RWPE2 (cell line): Measurements from ENCODE around the gene SPATA19.

ENCODE experiments used
- ATAC-seq: fragments of 200-7000 bp; cut with Tn5 transposase; 3 replicates; pipeline ENCODE4 v1.9.1; 2021; ENCODE audit warnings: low read depth
- DNase-seq: peaks from one replicate; pipeline ENCODE4 v3.0.0-alpha.2; 2020; ENCODE audit warnings: low spot score
- H3K27ac ChIP-seq: fragments of 450-650 bp; 2 replicates; pipeline ENCODE4 v1.5.1; 2017; ENCODE audit warnings: mild to moderate bottlenecking; ENCODE audit not compliant: poor library complexity, severe bottlenecking
- H3K27me3 ChIP-seq: fragments of 250-450 bp; sonication (Bioruptor Pico); 2 replicates; pipeline ENCODE4 v1.5.1; 2021; ENCODE audit warnings: mild to moderate bottlenecking, moderate library complexity; ENCODE audit not compliant: insufficient read depth, poor library complexity, severe bottlenecking
- H3K36me3 ChIP-seq: fragments of 250-450 bp; sonication (Bioruptor Pico); 2 replicates; pipeline ENCODE4 v1.5.1; 2020; ENCODE audit warnings: low read depth, mild to moderate bottlenecking, moderate library complexity
- H3K4me1 ChIP-seq: fragments of 250-450 bp; sonication (Bioruptor Pico); 2 replicates; pipeline ENCODE4 v1.5.1; 2021; ENCODE audit warnings: mild to moderate bottlenecking, moderate library complexity; ENCODE audit not compliant: insufficient read depth, poor library complexity, severe bottlenecking
- H3K4me3 ChIP-seq: fragments of 250-450 bp; sonication (Bioruptor Pico); 2 replicates; pipeline ENCODE4 v1.5.1; 2021; ENCODE audit warnings: mild to moderate bottlenecking, moderate library complexity; ENCODE audit not compliant: severe bottlenecking
- H3K9me3 ChIP-seq: fragments of 250-450 bp; sonication (Bioruptor Pico); 2 replicates; pipeline ENCODE4 v1.5.1; 2021; ENCODE audit warnings: mild to moderate bottlenecking, moderate library complexity; ENCODE audit not compliant: severe bottlenecking
- TF ChIP-seq, protein P1 (sequence below): fragments of 450-650 bp; IDR thresholded peaks from one replicate; pipeline ENCODE4 v1.5.1; 2017; ENCODE audit warnings: mild to moderate bottlenecking, moderate library complexity; ENCODE audit not compliant: poor library complexity, severe bottlenecking

The SPATA19 gene

DNA sequence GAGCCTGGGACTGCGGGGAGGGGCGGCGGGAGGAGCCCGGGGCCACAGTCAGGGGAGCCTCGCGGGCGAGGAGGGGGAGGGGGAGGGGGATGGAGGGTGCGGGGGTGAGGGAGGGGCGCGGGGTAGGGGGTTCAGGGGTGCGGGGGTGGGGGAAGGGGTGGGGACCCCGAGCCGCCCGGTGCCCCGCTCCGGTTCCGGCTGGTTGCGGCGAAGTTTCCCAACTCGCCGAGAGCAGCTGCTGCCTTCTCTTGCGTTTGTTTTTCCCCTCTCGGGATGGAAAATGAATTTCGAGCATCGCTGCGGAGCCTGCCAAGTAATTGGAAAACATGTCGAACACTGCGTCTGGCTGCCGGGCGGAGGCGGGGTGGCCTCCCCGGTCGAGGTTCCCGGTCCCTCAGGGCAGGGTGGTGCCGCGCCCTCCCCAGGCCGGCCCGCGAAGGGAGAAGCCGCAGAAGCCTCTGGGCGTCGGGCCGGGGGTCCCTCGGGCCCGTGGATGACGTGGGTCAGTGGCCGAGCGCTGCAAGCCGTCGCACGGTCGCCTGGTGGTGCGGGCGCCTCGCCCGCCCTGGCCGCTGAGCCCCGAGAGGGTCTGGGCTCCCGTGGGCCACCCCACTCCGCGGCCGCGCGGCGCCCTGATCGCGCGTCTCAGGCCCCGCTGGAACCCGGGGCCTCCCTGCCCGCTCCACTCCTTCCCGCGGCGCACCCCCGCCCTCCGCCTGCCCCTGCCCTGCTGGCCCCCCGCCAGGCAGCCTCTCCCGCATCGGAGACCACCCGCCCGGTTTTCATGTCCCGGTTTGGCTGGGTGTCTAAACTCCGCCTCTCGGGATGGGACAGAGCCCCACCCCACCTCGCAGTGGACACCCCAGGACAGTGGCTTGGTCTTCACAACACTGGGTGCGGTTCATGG, 12.1 kb downstream of the SPATA19 start:
- Histone ChIP-seq H3K27ac (no peak overlapping the region), H3K4me3 (no peak overlapping the region), H3K27me3 (peaks cover 14% of the 10 kb centered on the region), H3K36me3 (no peaks in the 10 kb centered on the region), H3K4me1 (no peaks in the 10 kb centered on the region), H3K9me3 (no peaks in the 10 kb centered on the region)
- ATAC-seq = no peak
- TF ChIP-seq, protein P1, sequence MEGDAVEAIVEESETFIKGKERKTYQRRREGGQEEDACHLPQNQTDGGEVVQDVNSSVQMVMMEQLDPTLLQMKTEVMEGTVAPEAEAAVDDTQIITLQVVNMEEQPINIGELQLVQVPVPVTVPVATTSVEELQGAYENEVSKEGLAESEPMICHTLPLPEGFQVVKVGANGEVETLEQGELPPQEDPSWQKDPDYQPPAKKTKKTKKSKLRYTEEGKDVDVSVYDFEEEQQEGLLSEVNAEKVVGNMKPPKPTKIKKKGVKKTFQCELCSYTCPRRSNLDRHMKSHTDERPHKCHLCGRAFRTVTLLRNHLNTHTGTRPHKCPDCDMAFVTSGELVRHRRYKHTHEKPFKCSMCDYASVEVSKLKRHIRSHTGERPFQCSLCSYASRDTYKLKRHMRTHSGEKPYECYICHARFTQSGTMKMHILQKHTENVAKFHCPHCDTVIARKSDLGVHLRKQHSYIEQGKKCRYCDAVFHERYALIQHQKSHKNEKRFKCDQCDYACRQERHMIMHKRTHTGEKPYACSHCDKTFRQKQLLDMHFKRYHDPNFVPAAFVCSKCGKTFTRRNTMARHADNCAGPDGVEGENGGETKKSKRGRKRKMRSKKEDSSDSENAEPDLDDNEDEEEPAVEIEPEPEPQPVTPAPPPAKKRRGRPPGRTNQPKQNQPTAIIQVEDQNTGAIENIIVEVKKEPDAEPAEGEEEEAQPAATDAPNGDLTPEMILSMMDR = no peak
- DNase-seq = no peak

GRCh38 chr11:133832096-133832990, 13.0 kb downstream of the SPATA19 start:
- H3K9me3 ChIP-seq = no peaks in the 10 kb centered on the region
- H3K36me3 ChIP-seq = no peaks in the 10 kb centered on the region
- no peaks in the 10 kb centered on the region for H3K4me1 ChIP-seq
- no peak for ATAC-seq
- H3K27ac ChIP-seq = no peak overlapping the region
- DNase-seq = no peak
- TF ChIP-seq, protein P1 = no peak
- H3K27me3 ChIP-seq = peaks cover 14% of the 10 kb centered on the region
- no peak overlapping the region for H3K4me3 ChIP-seq

GRCh38 chr11:133830931-133831907, 14.1 kb downstream of the SPATA19 start:
- Histone ChIP-seq H3K27ac (no peak overlapping the region), H3K27me3 (peaks cover 14% of the 10 kb centered on the region), H3K4me3 (no peak overlapping the region), H3K9me3 (no peaks in the 10 kb centered on the region), H3K36me3 (no peaks in the 10 kb centered on the region), H3K4me1 (no peaks in the 10 kb centered on the region)
- TF ChIP-seq, protein P1 = no peak
- DNase-seq (no peak), ATAC-seq (no peak)

- TF ChIP-seq, protein P1 = no peak
- ATAC-seq (no peak), DNase-seq (no peak)
- Histone ChIP-seq H3K4me3 (no peak overlapping the region), H3K4me1 (no peaks in the 10 kb centered on the region), H3K36me3 (no peaks in the 10 kb centered on the region), H3K27ac (no peak overlapping the region), H3K9me3 (no peaks in the 10 kb centered on the region), H3K27me3 (peaks cover 14% of the 10 kb centered on the region)
Observed at GRCh38 chr11:133829566-133829965, 15.7 kb downstream of the SPATA19 start.
